ENCODE results near the gene TLE1.

TLE1 gene

GRCh38 chr9:81540142-81540710 lies 149.1 kb downstream of the TLE1 start:
- DNase-seq, result no peak

- no peak for DNase-seq
Observed at GRCh38 chr9:81539317-81539716, 150.0 kb downstream of the TLE1 start.

- no peak for DNase-seq
Observed at GRCh38 chr9:81538890-81539289, 150.5 kb downstream of the TLE1 start.

GRCh38 chr9:81537964-81538363 lies 151.4 kb downstream of the TLE1 start:
- DNase-seq, result no peak

- DNase-seq, result no peak
Observed at GRCh38 chr9:81536242-81537025, 152.9 kb downstream of the TLE1 start.

- DNase-seq, result no peak
Observed at GRCh38 chr9:81535542-81536241, 153.7 kb downstream of the TLE1 start.

- DNase-seq, result no peak
Observed at GRCh38 chr9:81534138-81534875, 155.0 kb downstream of the TLE1 start.
